Stromal cell of bone marrow (primary cell): ENCODE results near the gene RETREG3.

ENCODE experiments used
- DNase-seq: peaks from one replicate; pipeline ENCODE4 v3.0.0-alpha.2; 2012; ENCODE audit warnings: low read depth

Gene RETREG3

GRCh38 chr17:42530952-42531454, 78.2 kb downstream of the RETREG3 start:
- DNase-seq, result no peak
